Astrocyte of the spinal cord (primary cell): ENCODE results near the gene LIX1.

Experiments
- DNase-seq: peaks from one replicate; pipeline ENCODE4 v3.0.0; 2011; ENCODE audit warnings: low read depth, low spot score
- H3K4me3 ChIP-seq: 2 replicates; pipeline ENCODE4 v1.5.1; 2011; ENCODE audit warnings: low read depth, mild to moderate bottlenecking, low read length, moderate library complexity
- CTCF ChIP-seq: IDR thresholded peaks from 2 replicates; pipeline ENCODE4 v1.5.1; 2012; ENCODE audit warnings: low read depth, mild to moderate bottlenecking, low read length, inconsistent platforms
- in situ Hi-C: cut with HindIII; loops from 2 replicates; pipeline ENCODE4 v1.10.0; 2017; ENCODE audit warnings: low sequenced_read_pairs

The LIX1 gene

GRCh38 chr5:97121848-97122247 is 20.6 kb downstream of the LIX1 start:
- no peak for TF ChIP-seq CTCF
- in situ Hi-C loops = no loop called here
- H3K4me3 ChIP-seq = no peak overlapping the region
- no peak for DNase-seq

GRCh38 chr5:97120195-97120594 is 22.2 kb downstream of the LIX1 start:
- TF ChIP-seq CTCF = no peak
- no peak for DNase-seq
- in situ Hi-C loops = no loop called here
- H3K4me3 ChIP-seq = no peak overlapping the region

GRCh38 chr5:97119007-97119390 is 23.4 kb downstream of the LIX1 start:
- no peak overlapping the region for H3K4me3 ChIP-seq
- TF ChIP-seq CTCF = no peak
- in situ Hi-C loops = no loop called here
- no peak for DNase-seq

- no peak for TF ChIP-seq CTCF
- DNase-seq = no peak
- in situ Hi-C loops = no loop called here
- no peak overlapping the region for H3K4me3 ChIP-seq
Observed at GRCh38 chr5:97118261-97119006, 24.0 kb downstream of the LIX1 start.

GRCh38 chr5:97115932-97116331 is 26.5 kb downstream of the LIX1 start:
- no peak overlapping the region for H3K4me3 ChIP-seq
- no peak for DNase-seq
- in situ Hi-C loops = no loop called here
- TF ChIP-seq CTCF = no peak

GRCh38 chr5:97112230-97112629 is 30.2 kb downstream of the LIX1 start:
- in situ Hi-C loops = no loop called here

More at GRCh38 chr5:97112230-97112629, 30.2 kb downstream of the LIX1 start:
- DNase-seq = no peak
- no peak for TF ChIP-seq CTCF
- no peak overlapping the region for H3K4me3 ChIP-seq
